Right kidney (tissue), 1 donor: ENCODE data around the gene MAPKAP1.

Source experiments
- DNase-seq: peaks from one replicate; pipeline ENCODE4 v3.0.0-alpha.2; 2016

Gene MAPKAP1

GRCh38 chr9:125679597-125680189 is 27.3 kb downstream of the MAPKAP1 start:
- DNase-seq = no peak

- DNase-seq = no peak
Measured at GRCh38 chr9:125674981-125675973, 31.7 kb downstream of the MAPKAP1 start.

DNA sequence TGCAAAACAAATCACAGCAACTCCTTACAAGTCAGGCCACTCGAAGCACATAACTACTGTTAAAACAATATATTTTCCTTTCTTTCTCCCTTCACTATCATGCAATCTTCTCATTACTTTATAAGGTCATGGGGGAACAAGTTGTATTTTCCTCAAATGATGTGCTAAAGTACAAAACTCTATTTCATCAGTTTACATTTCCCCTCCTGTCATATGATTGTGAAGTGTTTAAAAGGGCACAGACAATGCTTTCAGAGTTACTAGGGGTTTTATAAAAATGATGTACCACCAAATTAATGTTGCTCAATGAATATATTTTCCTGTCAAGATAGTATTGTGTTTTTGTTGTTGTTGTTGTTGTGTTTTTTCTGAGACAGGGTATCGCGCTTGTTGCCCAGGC is 34.1 kb downstream of the MAPKAP1 start:
- DNase-seq = no peak

- no peak for DNase-seq
Measured at GRCh38 chr9:125663127-125663526, 43.9 kb downstream of the MAPKAP1 start.

DNA sequence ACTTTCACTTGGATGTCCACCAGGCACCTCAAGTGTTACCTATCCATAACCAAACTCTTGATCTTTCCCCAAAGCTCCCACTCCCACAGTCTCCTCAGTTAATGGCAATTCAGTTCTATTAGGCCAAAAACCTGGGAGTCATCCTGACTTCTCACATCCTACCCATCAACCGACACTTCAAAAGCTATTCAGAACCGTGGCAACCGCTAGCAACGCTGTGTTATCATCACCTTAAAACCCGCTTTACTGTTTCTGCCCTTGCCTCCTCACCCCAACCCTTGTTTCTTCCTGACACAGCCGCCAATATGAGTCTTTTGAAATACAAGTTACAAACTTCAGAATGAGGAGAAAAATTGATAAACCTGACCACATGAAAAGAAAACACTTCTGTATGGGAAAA is 46.5 kb downstream of the MAPKAP1 start:
- no peak for DNase-seq

- no peak for DNase-seq
Measured at GRCh38 chr9:125659954-125660353, 47.1 kb downstream of the MAPKAP1 start.

DNA sequence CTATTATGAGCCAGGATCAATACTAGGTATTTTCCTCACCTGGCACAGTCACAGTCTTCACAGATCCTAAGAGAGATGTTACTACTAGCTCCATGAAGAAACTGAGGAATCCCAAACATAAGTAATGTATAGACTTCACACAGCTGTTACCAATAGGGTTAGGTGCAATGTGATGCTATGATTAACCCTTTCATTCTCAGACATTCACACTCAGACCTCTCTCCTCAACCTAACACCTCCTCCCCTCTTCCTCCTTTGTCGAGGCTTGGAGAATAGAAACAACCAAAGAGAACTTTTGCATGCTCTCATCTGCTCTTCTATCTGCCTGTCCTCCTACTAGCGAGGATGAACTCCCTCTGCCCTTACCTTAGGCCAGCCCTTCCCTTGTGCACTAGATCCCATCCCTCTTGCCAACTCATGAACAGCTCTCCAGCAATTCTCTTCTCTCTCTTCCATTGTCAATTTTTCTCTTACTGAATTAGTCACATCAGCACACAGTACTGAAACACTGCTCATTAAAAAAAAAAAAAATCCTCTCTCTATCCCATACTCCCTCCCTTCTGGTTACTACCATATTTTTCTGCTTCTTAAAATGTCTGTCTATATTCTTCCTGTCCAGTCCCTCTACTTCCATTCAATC is 47.7 kb downstream of the MAPKAP1 start:
- no peak for DNase-seq

DNA sequence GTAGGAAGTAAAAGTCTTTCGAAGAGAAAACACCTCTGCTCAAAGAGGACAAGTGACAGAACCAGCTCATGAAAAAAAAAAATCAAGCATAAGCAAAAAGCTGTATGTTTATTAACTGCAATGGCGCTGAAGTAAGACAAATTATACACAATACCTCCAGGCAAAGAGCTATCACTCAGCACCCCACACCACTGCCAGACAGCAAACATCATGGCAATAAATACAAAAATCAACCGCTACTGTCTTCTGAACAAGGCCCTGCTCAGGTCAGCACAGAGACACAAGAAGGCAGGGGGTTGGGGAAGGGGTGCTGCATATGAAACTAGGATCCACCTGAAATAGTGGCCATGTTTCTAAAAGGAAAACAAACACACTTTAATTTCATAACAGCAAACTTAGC is 50.4 kb downstream of the MAPKAP1 start:
- DNase-seq = no peak

- DNase-seq = no peak
Measured at GRCh38 chr9:125655691-125656410, 51.2 kb downstream of the MAPKAP1 start.

DNA sequence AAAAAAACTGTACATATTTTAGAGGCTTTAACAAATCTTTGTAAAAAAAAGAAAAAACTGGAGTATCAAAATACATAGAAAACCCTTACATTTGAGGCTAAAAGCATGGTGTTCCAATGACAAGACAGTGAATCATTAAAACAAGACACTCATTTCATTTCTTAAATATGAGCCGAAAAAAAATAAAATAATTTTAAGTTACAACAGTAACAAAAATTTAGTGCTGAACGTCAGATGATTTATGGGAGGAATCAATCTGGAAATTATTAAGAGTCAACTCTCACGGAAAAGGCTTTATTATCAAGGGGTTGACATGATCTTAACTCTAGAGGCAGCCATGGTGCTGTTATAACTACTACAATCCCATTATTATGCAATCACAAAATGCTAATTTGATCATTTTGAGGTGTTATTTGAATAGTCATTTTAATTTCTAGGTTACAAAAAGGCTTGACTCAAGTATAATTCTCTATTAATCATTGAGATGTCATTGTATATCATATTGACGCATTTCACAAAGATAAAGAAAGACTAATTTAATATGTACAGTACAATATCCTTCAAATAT is 51.9 kb downstream of the MAPKAP1 start:
- no peak for DNase-seq

- no peak for DNase-seq
Measured at GRCh38 chr9:125654121-125654520, 52.9 kb downstream of the MAPKAP1 start.

DNA sequence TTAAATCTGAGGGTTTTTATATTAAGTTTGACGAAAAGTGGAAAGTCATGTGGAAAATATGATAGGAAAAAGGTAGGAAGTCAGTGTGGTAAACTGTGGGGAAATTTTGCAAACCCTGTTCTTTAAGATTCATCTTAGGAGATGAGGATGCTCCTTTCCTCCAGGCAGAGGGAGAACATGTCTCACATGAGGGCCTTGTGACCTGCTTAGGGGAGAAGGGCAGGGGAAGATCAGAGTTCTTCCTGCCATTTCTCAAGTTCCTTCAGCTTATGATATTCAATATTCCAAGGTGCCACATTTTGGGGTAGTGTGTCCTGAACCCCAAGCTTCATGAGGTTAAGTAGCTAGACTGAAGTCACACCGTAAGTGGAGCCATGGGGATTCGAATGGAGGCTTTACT is 53.7 kb downstream of the MAPKAP1 start:
- no peak for DNase-seq

DNA sequence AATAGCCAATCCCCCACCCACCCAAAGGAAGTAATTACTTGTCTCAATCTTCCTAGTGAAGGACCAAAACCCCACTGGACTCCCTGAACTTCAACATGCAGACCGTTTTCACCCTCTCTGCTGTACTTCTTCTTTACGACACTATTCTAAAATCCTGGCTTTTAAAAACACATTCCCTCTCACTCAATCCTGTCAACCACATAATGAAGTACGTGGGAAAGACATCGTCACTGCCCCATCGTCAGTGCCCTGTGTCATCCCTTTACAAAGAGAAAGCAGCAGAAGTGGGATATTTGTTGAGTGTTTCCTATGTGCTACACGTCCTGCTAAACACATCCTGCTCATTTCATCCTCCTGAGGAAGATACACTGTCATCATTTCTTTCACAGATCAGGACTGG is 54.2 kb downstream of the MAPKAP1 start:
- no peak for DNase-seq

- no peak for DNase-seq
Measured at GRCh38 chr9:125652233-125652594, 54.8 kb downstream of the MAPKAP1 start.

DNA sequence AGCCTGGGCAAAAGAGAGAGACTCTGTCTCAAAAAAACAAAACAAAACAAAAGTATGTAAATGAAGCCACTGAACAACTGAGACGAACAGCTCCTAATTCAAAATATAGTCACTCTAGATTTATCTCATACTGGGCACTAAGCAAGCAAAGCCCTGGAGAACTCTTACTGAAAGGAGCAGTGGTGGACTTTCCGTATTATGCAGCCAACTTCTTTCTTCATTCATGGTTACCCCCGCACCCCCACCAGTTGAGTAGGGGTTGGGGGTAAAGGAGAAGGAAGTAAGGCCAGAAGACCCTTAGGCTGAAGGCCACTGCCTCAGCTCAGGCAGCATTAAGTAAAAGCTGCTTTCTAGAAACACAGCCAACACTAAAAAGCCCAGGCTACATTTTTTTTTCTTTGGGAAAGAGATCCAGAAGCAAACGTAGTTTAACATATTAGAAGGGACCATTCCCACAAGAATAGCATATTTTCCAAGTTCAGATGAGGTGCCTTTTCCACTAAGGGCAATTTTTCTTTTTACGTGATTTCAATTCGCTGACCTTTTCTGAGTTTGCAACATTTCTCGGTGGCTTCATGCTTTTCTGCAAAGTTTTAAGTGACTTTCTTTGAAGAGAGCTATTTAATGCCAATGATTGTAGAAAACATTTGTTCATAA is 55.3 kb downstream of the MAPKAP1 start:
- DNase-seq = no peak

DNA sequence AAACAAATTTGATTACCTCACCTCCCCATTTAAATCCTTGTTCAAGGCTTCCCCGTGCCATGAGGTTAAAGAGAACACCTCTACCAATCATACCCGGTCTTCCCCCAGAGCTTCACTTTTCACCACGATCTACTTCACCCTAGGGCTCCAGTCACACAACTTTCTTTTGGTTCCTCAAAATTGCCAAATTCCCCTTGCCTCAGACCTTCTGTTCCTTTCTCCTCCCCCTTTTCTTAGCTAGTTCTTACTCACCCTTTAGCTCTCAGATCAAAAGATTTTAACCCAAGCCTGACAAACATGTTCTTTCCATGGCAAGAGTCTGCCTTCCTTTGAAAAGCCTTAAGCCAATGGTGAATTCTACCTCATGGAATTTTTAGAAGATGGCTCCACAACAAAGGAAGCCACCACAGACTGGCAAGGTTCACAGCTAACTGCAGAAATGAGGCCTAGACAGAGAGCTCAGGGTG is 56.7 kb downstream of the MAPKAP1 start:
- DNase-seq = no peak

GRCh38 chr9:125649826-125650225 is 57.2 kb downstream of the MAPKAP1 start:
- DNase-seq = no peak

DNA sequence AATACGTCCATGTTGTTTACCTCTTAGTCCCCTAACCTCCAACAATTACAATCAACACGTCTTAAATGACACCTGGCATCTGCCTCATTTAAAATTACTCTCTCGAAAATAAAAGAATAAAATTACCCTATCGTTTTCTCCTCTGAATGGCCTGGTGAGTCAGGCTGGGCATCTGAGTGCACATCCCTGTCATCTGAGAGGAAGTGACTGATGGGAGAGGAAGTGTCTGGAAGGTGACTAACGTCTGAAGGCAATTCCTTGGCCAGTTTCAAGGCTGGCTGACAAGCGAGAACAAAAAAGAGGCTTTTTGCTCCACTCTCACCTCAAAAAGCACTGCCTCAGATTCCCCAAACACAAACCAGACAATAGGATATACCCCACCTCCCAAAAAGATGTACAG is 57.7 kb downstream of the MAPKAP1 start:
- DNase-seq = no peak

- no peak for DNase-seq
Measured at GRCh38 chr9:125648294-125648693, 58.7 kb downstream of the MAPKAP1 start.

DNA sequence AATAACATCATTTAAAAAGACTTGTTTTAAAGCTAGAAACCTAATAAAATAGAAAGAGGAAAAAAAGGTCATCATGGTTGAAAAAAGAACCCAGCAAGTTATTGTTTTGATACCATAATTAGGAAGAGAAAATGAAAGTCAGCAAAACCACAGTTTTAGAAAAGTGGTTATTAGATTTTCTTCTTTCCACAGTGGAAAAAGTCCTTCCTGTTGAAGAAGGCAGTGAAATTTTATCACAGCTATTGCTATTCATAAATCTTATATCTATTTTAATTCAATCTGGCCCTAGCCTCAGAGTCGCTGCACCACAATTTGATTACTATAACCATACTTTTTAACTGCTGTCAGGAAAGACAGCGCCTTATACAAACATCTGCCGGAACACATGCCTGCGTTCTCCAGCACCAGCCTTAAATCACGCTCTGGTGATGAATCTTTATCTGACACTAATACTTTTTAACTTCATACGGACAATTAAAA is 60.3 kb downstream of the MAPKAP1 start:
- no peak for DNase-seq

GRCh38 chr9:125646217-125646616 is 60.8 kb downstream of the MAPKAP1 start:
- DNase-seq = no peak
